ENCODE results near the gene KCTD21. TPM values are rescaled to one million over a fixed set of nuclear protein-coding genes. Genes with fewer than 3 reads are reported as not detected.

Gene KCTD21
- total RNA-seq, 2 donors from 2014 or later: 7.5 to 9.2 TPM

- Histone ChIP-seq H3K36me3 (no peaks in the 10 kb centered on the region), H3K4me3 (no peak overlapping the region), H3K9ac (ENCODE audit: low read depth in 2 of 2, low read length in 2 of 2) (no peak overlapping the region), H3K27me3 (no peaks in the 10 kb centered on the region), H3K4me1 (no peaks in the 10 kb centered on the region), H3K9me3 (no peaks in the 10 kb centered on the region), H3K27ac (no peak overlapping the region)
- no peak for DNase-seq
- intact Hi-C loops (cut with DNase I): no loop called here
- TF ChIP-seq CTCF (IDR thresholded peaks at IDR 0.05): no peak
These were observed 19.3 kb upstream of the KCTD21 start for GRCh38 chr11:78207532-78208256.

- Histone ChIP-seq H3K36me3 (no peaks in the 10 kb centered on the region), H3K27me3 (no peaks in the 10 kb centered on the region), H3K4me1 (no peaks in the 10 kb centered on the region), H3K4me3 (no peak overlapping the region), H3K9ac (ENCODE audit: low read depth in 2 of 2, low read length in 2 of 2) (no peak overlapping the region), H3K27ac (no peak overlapping the region), H3K9me3 (no peaks in the 10 kb centered on the region)
- intact Hi-C loops (cut with DNase I): no loop called here
- TF ChIP-seq CTCF (IDR thresholded peaks at IDR 0.05): no peak
- DNase-seq: no peak
These were observed 17.3 kb upstream of the KCTD21 start for GRCh38 chr11:78205691-78206090.

GRCh38 chr11:78205256-78205655, 16.8 kb upstream of the KCTD21 start:
- TF ChIP-seq CTCF (IDR thresholded peaks at IDR 0.05): no peak
- Histone ChIP-seq H3K4me3 (no peak overlapping the region), H3K27me3 (no peaks in the 10 kb centered on the region), H3K9me3 (no peaks in the 10 kb centered on the region), H3K4me1 (no peaks in the 10 kb centered on the region), H3K27ac (no peak overlapping the region), H3K9ac (ENCODE audit: low read depth in 2 of 2, low read length in 2 of 2) (no peak overlapping the region), H3K36me3 (no peaks in the 10 kb centered on the region)
- no peak for DNase-seq
- intact Hi-C loops (cut with DNase I): no loop called here

GRCh38 chr11:78203184-78203583, 14.8 kb upstream of the KCTD21 start:
- no peak overlapping the region for H3K27ac ChIP-seq
- no peaks in the 10 kb centered on the region for H3K4me1 ChIP-seq
- H3K27me3 ChIP-seq: no peaks in the 10 kb centered on the region
- H3K9me3 ChIP-seq: no peaks in the 10 kb centered on the region
- TF ChIP-seq CTCF (IDR thresholded peaks at IDR 0.05): no peak
- H3K9ac ChIP-seq (ENCODE audit: low read depth in 2 of 2, low read length in 2 of 2): no peak overlapping the region
- no peaks in the 10 kb centered on the region for H3K36me3 ChIP-seq
- intact Hi-C loops (cut with DNase I): no loop called here
- H3K4me3 ChIP-seq: no peak overlapping the region
- no peak for DNase-seq

GRCh38 chr11:78202733-78203167, 14.3 kb upstream of the KCTD21 start:
- Histone ChIP-seq H3K9me3 (no peaks in the 10 kb centered on the region), H3K27ac (no peak overlapping the region), H3K36me3 (no peaks in the 10 kb centered on the region), H3K4me3 (no peak overlapping the region), H3K4me1 (no peaks in the 10 kb centered on the region), H3K27me3 (no peaks in the 10 kb centered on the region), H3K9ac (ENCODE audit: low read depth in 2 of 2, low read length in 2 of 2) (no peak overlapping the region)
- DNase-seq: no peak
- no peak for TF ChIP-seq CTCF (IDR thresholded peaks at IDR 0.05)
- intact Hi-C loops (cut with DNase I): no loop called here
